Skin of body (tissue), 2 donors: ENCODE results near the gene MGMT. TPM values are rescaled to one million over a fixed set of nuclear protein-coding genes. Genes with fewer than 3 reads are reported as not detected.
A peak's percentile ranks its signal among the peaks of the same experiment; 100 is the strongest.

Experiments used
- DNase-seq: peaks from one replicate; lab custom pipeline; 2025; lab: John Stamatoyannopoulos, UW
- total RNA-seq: library from RNA; depleted of rRNA; stranded (reverse); fragments of >200 nt; gene quantifications from one replicate; pipeline ENCODE4 v1.2.3, GENCODE V29; 2014

The MGMT gene
- total RNA-seq, 1 donor from 2014 or later: 25.4 TPM

DNA sequence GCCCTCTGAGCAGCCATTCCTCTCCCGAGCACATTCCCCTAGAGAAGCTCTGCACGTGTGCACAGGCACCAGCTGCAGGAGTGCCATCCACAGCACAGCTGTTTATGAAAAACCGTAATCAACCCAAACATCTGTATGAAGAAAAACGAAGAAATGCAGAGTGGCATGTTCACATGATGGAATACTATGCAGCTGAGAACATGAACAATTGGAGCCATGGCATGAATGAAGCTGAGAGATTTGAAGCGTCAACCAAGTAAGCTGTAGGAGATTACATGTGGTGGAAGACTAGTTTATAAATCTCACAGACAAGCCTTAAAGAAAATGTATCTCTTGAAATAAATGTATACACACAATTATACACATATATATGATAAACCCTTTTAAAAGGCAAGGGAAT, 320.5 kb downstream of the MGMT start:
- DNase-seq: no peak

DNA sequence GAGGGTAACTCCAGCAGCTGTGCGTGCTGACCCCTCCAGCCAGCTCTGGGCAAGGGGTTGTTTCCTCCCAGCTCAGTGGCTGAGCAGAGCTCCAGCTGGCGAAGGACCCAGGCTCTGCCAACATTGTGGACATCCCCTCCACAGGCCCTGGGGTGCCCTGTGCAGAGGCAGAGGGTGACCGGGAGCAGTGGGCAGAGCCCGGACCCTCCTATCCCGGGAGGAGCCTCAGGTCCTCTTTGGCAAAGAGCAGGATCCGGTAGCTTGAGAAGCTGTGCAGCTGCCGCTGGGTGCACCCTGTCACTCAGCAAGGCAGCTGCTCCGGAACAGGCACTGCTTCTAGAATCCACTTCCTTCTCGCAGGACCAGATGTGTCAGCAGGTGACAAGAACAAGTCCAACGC, 321.2 kb downstream of the MGMT start:
- DNase-seq: no peak

DNA sequence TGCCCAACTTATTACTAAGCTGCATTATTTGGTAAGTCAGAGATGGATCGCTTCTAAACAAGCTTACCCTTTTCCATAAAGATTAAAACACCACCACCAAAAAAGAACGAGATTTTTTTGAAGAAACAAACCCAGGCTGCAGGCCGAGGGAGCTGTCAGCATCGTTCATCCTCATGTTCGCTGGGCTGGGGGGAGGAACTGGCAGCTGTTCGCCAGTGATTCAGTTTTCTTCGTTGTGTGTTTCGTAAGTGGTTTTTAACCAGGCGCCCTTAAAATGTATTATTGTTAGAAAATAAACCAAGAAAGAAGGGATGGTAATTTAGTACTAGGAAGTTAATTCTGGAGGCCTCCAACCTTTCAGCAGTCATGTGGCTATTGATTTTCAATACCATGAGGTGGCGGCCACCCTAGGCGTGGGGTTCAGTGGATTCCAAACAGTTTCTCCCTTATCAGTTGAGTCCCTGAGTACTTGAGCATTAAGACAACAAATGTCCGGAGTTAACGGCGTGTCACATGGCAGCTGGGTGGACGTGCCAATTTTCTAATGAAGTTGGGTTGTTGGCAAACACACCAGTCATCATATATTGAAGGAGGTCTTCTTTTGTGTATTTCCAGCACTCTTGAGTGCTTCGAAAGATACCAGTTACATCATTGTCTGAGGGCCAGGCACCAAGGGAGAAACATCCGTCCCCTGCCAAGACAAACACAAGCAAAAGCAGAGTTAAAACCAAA, 323.8 kb downstream of the MGMT start:
- no peak for DNase-seq

DNA sequence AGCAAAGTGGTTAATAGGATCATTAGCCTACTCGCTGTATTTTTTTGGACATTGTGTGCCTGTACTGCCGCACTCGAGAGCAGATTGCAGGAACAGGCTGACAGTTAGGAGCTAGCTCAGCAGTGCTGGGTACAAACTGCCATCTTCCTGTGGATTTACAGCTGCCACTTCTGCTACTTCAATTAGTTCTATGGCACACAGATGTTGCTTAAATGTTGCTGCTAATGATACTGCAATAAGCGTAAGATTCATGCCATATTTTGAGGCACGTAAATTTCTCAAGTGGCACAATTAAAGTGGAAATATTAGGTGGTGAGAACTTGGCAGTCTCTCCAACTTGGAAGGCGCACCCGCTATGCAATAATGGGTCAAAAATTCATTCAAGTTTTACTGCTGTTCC, 325.1 kb downstream of the MGMT start:
- DNase-seq: peak; percentile 72

DNA sequence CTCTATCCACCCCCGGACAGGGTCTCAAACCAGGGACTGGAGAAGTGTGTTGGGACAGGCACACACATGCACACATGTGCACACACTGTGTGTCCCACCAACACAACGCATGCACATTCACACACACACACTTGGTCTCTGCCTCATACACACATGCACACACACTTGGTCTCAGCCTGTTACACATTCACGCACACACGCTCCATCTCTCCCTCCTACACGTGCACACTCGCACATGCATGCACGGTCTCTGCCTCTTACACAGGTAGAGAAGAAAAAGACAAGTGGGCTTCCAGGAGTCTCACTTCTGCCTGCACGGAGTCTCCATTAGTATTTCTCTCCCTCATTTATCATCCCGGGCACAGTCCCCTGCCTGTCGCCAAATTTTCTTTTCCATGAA, 325.8 kb downstream of the MGMT start:
- DNase-seq: no peak

DNA sequence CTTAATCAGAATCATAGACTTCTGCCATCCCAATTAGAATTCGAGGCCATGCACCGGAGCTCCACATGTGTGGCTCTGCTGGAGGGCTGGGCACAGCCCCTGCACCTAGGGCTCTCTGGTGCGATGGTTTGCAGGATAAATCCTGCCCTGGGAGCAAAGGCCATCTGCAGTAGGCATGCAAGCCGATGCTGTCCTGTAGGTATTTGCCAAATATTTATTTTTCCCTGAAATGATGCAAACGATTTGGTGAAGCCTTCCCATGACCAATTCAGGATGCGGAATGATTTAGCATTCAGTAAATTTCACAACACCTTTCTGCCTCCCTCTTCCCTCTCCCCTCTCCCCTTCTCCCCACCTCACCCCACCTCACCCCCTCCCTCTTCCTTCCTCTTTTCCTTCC, 326.4 kb downstream of the MGMT start:
- DNase-seq: no peak

DNA sequence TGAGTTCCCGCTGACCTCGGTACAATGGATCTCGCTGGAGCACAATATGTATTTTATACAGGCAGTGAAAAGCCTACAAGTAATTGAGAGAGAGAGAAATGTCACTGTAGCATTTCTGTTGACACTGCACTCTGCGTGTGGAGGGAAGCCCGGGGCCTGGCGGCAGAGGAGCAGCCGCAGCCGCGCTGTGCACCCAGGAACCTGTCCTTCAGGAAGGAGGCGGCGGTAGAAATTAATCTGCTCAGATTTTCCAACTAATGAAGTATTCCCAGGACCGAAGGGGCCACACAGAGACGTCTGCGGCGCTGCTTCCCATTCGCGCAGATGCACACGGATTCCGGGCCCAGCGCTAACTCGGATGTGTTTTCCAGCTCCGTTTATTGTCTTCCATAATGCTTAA, 327.0 kb downstream of the MGMT start:
- DNase-seq: no peak

DNA sequence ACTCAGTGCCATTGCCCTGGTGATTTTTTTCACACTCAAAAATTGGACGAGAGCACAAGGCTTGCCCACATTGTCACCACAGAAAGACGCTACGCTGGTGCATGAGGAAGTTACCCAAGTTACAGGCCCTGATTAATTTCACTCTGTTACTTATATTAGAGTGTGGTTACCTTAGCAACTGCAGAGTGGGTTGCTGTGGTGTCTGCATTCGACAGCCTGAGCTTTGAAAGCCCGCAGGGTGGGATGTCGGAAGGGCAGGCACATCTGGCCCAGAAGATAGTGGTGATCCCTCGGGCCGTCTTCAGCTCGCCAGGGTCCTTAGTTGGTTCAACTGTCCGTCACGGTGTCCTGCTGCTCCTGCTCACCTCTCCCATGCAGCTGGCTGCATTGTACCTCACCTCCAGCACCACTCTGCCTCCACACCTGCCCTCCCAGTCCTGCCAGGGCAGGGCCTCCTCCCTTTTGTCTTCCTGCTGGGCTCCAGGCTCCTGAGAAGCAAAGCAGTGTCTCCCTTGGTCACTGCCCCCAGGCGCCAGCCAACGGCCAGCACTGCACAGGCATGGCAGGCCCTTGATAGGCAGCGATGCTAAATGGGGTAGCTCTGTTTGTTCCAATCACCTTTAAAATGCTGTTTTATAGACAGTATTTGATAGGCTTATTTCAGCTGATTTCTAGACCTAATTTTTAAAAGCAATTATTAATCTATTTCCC, 329.8 kb downstream of the MGMT start:
- DNase-seq: no peak

DNA sequence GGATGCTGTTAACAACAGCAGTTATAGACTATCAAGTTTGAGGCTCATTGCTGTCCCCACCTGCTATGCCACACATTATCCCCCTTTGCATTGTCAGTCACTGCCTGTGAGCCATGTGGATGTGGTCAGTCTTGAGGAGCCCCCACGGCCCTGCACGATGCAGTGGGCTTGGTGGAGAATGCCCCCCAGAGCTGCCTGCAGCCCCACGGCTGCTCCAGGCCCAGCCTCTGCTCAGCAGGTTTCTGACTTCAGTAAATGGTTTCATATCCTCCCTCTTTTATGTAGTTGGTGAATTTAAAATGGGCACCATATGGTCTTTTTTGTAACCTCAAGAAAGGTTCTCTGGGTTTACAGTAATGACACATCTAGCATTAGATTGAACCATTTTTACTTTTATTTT, 332.9 kb downstream of the MGMT start:
- no peak for DNase-seq

DNA sequence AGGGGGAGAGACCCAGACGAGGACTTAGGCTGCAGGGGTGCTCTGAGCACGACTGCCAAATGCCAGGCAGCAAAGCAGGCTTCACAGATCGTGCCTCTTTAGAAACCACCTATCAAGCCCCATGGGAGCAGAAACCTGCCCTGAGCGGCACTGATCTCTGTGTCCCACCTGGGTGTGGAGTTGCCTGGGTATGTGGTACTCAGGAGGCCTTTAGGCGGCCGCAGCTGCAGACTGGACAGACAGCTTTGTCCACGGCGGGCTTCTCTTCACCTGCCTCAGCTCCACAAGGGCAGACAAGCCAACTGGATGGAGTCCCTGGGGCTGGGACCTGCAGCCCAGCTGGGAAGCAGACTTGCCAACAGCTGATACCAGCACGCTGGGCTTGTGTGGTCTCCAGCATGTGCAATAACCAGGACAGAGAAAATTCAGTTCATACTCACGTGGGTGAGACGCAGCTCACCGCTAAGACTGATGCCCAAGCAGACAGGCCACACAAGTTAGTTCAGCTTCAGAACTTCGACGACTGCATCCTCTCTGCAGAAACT, 333.8 kb downstream of the MGMT start:
- no peak for DNase-seq

DNA sequence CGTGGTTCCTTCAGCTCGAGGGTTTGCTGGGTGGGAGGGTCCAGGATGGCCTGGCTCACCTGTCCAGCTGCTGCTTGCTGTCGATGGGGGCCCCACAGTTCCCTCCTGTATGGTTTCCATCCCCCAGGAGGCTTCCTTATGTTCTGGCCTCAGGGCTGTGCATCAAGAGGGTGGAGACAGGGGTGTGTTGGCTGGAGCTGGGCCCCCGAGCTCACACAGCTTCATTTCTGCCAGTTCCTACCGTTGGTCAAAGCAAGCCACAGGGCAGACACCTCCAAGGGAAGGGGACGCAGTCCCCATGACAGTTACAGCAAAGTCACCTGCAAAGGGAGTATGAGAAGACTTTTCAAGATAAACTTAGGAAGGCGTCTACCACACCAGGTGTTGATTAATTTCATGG, 340.2 kb downstream of the MGMT start:
- DNase-seq: no peak

DNA sequence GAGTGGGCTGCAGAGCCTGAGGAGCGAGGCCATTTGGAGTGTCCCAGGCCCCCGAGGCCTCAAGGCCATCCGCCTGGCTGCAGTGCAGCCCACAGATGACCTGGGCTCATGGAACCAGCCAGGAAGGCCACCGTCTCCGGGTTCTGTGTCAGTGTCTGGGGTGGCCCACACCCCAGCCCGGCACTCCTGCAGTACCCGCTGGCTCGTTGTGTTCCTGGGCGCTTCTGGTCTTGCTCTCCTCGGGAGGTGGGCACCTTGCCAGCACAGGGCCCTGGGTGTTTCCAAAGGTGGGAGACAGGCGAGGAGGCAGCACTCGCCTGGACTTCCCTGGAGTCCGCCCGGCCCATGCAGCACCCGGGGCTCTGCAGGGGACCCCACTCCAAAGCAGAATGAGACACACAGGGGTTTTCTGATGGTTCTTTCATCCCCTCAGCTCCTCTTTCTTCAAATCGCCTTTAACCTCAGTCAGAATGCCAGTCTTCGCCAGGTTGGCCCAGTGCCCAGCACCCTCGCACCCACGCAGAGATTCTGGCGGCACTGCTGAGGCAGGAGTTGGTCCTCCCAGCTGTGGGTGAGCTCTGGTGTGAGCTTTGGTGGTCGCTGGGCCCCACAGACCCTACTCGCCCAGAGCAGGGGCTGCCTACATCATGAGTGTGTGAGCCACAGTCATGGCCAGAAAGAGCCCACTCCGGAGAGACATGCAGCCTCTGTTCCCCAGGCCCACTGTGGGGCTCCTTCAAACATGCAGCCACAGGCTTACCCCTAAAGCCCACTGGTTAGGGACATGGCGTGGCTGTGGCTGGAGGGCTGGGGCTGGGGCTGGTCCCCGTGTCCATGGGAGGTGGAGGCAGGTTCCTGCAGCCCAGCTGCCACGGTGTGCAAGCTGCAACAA, 341.3 kb downstream of the MGMT start:
- DNase-seq: no peak

DNA sequence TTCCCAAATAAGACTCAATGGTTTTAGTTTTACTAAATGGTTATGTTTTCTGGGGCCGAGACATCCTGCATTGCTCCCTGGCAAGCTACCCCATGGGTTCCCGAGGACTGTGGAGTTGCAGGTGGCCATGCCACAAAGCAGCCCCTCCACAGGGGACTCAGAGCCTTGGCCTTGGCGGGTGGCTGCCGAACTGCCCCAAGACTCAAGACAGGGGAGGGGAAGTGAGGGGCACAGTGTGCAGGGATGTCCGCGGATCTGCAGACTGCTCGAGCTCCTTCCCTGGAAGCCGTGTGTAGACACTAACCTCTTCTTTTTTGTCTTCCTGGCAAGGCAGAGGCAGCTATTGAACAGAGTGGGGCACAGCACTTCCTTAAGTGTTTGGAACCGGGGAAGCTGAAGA, 342.4 kb downstream of the MGMT start:
- DNase-seq: no peak

DNA sequence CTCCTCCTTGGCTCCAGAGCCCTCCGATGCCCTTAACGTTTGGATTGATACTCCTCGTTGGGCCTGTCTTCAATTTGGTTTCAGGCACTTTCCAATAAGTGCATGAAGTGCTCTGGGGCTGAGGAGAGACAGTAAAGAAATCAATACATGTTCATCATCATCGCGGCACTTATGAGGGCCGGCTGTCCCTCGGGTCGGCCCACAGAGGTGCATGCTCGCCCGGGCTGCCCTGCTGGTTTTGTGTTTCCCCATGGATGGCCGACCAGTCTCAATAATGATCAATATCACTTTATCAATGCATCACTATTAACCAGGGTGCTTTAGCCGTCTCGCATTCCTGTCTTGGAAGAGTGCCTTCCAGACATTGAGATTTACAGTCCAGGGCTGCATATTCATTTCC, 342.8 kb downstream of the MGMT start:
- no peak for DNase-seq

DNA sequence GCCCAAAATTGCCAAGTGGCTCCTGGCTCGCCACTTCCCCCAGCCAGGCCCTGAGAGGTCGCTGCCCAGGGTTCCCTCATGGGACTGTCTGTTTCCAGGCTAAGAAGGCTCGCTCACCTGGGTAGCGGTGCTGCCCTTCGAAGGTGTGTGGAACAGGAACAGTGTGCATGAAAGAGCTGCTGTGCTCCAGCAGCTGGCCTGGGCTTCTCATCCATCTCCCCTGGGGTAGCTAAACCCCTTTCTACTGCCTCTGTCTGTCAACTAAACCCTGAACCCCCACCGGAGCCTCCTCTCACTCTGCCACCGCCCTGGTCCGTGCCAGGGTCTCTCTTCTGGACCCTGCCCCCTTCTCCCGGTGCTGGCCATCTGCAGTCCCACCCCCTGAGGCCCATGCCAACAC, 344.2 kb downstream of the MGMT start:
- no peak for DNase-seq

DNA sequence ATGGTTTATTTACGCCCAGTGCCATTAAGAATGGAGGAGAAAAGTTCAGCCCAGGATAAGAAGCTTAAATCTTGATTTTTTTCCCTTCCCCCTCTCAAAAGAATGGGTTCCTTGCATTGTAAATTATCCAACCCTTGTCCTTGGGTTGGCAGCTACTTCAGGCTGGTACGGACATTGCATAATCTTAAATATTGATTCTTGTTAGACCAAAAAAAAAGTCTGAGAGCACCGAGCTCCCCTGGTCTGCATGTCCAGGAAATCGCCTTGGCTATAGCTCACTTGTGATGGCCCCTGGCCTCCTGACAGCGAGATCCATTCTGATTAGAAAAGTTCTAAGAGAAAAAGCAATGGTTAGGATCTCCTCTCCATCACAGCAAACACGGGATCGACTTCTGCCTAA, 345.4 kb downstream of the MGMT start:
- no peak for DNase-seq

DNA sequence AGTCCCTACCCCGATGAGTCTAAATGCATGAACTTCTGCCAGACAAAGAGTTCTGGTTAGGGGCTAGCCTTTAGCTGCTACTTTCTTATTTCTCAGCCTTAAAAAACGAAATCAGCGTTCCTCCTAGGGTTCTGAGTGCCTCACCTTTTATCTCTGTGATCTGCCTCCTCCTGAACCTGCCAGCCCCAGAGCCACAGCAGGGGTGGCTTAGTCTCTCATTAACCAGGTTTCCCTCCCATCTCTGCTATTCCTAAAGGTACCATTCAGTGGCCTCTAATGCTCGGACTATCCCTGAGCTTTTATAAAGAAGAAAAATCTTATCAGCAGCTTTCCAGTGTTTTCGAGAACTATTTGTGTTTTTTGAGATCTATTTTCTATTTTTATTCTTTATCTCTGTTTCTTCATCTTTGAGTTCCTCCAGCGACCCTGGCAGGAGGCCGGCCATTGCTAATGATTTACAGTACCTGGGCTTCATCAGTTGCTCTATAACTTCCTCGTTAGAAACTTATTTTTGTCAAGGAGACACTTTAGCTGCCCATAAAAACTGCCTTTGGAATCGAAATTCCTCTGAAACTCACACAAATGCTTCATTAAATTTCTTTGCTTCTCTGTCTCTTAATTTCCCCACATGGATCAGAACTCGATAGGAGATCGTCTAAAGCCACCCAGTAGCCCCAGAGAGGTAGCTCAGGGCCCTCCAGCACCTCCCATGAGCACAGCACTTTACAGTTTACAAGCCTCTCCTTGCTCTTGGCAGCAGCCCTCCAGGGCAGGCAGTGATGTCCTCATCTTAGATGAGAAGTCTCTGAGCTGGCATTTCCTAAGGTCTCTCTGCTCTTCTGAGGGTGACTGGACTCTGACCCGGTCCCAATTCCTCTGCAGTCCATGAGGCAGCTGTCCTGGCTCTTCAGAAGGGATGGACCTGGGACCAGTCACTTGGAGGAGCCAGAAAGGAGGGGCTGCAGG, 347.9 kb downstream of the MGMT start:
- DNase-seq: no peak

DNA sequence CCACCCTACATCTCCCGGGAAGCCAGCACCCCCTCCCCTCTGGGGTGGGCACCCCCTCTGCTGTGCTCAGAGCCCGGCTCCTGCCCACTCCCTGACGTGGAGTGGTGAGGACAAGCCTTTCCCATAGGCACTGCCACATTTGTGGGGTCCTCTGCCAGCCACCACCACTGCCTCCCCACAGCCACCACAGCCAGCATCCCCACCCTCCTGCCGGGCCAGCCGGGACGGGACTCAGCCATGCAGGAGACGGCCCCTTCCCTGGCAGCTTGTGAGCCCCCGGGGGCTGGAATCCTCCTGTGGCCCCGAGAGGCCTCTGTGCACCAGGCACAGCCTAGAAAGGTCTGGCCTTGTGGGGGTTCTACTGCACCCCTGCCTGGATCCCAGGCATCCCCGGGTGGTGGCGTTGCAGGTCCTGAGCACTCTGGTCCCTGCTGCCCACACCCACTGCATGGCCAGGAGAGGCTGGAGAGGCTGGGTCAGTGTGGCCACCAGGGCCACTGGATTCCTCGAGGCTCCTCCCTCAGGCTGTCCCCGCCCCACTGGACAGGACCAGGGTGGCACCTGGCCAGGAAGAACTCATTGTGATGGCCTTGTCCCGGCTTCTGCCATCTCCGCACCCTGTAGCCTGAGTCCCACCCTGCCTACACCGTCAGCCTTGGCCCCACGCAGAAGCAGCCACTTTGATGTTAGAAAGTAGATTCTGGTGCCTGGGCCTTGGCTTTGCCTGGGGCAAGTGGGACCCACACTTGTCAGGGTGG, 349.0 kb downstream of the MGMT start:
- no peak for DNase-seq

DNA sequence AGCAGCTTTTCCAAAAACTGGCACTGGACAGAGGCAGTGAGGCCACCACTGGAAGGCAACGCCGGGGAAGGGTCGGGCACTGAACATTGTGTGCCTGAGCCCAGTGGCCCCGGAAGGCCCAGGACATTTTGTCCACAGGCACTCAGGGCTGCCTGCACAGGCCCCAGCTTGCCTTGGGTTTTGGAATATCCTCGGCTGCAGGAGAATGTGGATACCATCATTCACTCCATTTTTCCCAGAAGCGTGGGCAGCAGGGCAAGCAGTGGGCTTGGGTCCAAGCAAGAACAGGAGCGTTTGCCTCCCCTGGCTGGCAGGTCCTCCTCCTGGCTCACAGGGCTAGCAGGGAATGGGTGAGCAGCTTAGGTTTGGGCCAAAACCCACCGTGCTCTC, 349.6 kb downstream of the MGMT start:
- DNase-seq: no peak
